ENCODE results near the gene EIF4B. TPM values are rescaled to one million over a fixed set of nuclear protein-coding genes. Genes with fewer than 3 reads are reported as not detected.

Gene EIF4B
- total and polyA plus RNA-seq, 2 of the 13 experiments (the other 11 are each of a cell fraction or from before 2014, with no cell fraction given): 416 to 548 TPM

GRCh38 chr12:53044052-53044581 is 37.9 kb downstream of the EIF4B start (continued):
- no peak for TF ChIP-seq ZBTB4 (CRISPR knock-in tag; IDR thresholded peaks at IDR 0.05; ENCODE audit: borderline replicate concordance)
- TF ChIP-seq ATF7 (IDR thresholded peaks at IDR 0.05): no peak
- TF ChIP-seq ATF7 (CRISPR knock-in tag; IDR thresholded peaks at IDR 0.05): no peak
- TF ChIP-seq ZNF446 (CRISPR knock-in tag; IDR thresholded peaks at IDR 0.05): no peak
- TF ChIP-seq, protein P1, sequence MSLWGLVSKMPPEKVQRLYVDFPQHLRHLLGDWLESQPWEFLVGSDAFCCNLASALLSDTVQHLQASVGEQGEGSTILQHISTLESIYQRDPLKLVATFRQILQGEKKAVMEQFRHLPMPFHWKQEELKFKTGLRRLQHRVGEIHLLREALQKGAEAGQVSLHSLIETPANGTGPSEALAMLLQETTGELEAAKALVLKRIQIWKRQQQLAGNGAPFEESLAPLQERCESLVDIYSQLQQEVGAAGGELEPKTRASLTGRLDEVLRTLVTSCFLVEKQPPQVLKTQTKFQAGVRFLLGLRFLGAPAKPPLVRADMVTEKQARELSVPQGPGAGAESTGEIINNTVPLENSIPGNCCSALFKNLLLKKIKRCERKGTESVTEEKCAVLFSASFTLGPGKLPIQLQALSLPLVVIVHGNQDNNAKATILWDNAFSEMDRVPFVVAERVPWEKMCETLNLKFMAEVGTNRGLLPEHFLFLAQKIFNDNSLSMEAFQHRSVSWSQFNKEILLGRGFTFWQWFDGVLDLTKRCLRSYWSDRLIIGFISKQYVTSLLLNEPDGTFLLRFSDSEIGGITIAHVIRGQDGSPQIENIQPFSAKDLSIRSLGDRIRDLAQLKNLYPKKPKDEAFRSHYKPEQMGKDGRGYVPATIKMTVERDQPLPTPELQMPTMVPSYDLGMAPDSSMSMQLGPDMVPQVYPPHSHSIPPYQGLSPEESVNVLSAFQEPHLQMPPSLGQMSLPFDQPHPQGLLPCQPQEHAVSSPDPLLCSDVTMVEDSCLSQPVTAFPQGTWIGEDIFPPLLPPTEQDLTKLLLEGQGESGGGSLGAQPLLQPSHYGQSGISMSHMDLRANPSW (CRISPR knock-in tag; IDR thresholded peaks at IDR 0.05; ENCODE audit: borderline replicate concordance): no peak
- TF ChIP-seq, protein P2, sequence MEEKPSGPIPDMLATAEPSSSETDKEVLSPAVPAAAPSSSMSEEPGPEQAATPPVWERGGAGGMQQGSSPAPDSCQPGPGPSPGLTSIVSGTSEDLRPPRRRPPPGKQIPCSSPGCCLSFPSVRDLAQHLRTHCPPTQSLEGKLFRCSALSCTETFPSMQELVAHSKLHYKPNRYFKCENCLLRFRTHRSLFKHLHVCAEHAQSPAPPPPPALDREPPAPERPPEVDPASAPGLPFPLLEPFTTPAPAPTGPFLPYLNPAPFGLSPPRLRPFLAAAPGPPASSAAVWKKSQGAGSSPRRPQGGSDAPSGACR (CRISPR knock-in tag; IDR thresholded peaks at IDR 0.05): no peak
- no peak for TF ChIP-seq ZSCAN9 (CRISPR knock-in tag; IDR thresholded peaks at IDR 0.05; ENCODE audit: borderline replicate concordance)
- TF ChIP-seq ZNF124 (CRISPR knock-in tag; IDR thresholded peaks at IDR 0.05): 0 out of 2 replicates have a peak, but pooled peaks have one; percentile 29
- TF ChIP-seq REXO4 (CRISPR knock-in tag; IDR thresholded peaks at IDR 0.05; ENCODE audit: borderline replicate concordance): no peak
- TF ChIP-seq ZMAT3 (CRISPR knock-in tag; conservative IDR thresholded peaks at IDR 0.05): no peak
- TF ChIP-seq CEBPB (IDR thresholded peaks at IDR 0.05; ENCODE audit: borderline replicate concordance, low read depth, low read length): no peak
- TF ChIP-seq, protein P3, sequence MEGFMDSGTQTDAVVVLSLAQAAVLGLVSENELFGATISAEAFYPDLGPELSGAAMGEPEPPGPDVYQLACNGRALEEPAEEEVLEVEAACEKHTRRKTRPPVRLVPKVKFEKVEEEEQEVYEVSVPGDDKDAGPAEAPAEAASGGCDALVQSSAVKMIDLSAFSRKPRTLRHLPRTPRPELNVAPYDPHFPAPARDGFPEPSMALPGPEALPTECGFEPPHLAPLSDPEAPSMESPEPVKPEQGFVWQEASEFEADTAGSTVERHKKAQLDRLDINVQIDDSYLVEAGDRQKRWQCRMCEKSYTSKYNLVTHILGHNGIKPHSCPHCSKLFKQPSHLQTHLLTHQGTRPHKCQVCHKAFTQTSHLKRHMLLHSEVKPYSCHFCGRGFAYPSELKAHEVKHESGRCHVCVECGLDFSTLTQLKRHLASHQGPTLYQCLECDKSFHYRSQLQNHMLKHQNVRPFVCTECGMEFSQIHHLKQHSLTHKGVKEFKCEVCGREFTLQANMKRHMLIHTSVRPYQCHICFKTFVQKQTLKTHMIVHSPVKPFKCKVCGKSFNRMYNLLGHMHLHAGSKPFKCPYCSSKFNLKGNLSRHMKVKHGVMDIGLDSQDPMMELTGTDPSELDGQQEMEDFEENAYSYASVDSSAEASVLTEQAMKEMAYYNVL (CRISPR knock-in tag; IDR thresholded peaks at IDR 0.05; ENCODE audit: borderline replicate concordance): 0 out of 2 replicates have a peak, but pooled peaks have one; percentile 20
- no peak for TF ChIP-seq ZNF724P (CRISPR knock-in tag; IDR thresholded peaks at IDR 0.05; ENCODE audit: borderline replicate concordance)
- no peak for TF ChIP-seq ZNF20 (CRISPR knock-in tag; IDR thresholded peaks at IDR 0.05)
- TF ChIP-seq NONO (IDR thresholded peaks at IDR 0.05): no peak
- no peak for TF ChIP-seq NONO (CRISPR knock-in tag; conservative IDR thresholded peaks at IDR 0.05)
- TF ChIP-seq NPAS2 (CRISPR knock-in tag; IDR thresholded peaks at IDR 0.05; ENCODE audit: borderline replicate concordance): no peak
- no peak for TF ChIP-seq ONECUT2 (CRISPR knock-in tag; IDR thresholded peaks at IDR 0.05)
- TF ChIP-seq SP4 (CRISPR knock-in tag; IDR thresholded peaks at IDR 0.05): no peak
- TF ChIP-seq ZNF589 (CRISPR knock-in tag; conservative IDR thresholded peaks at IDR 0.05): no peak
- TF ChIP-seq SAFB2 (CRISPR knock-in tag; IDR thresholded peaks at IDR 0.05; ENCODE audit: borderline replicate concordance, low read depth): no peak
- 0 out of 2 replicates have a peak, but pooled peaks have one; percentile 30 for TF ChIP-seq SAP130 (CRISPR knock-in tag; IDR thresholded peaks at IDR 0.05; ENCODE audit: low read depth)
- TF ChIP-seq KLF16 (CRISPR knock-in tag; IDR thresholded peaks at IDR 0.05): 0 out of 4 replicates have a peak, but pooled peaks of 1 of the 2 experiments have one; percentile 22
